Parathyroid adenoma (tissue), 2 donors: Measurements from ENCODE around the gene ATG12.

Source experiments
- H2AFZ ChIP-seq: fragments of 300-600 bp; sonication (generic); one replicate; pipeline ENCODE4 v1.7.0; 2017; ENCODE audit warnings: antibody characterized with exemption, mild to moderate bottlenecking
- H3K27ac ChIP-seq: fragments of 300-600 bp; sonication (generic); one replicate; pipeline ENCODE4 v1.7.0; 2017
- H3K27me3 ChIP-seq: fragments of 300-600 bp; sonication (generic); one replicate; pipeline ENCODE4 v1.7.0; 2017; ENCODE audit warnings: low read length; ENCODE audit not compliant: control insufficient read depth, insufficient read depth
- H3K36me3 ChIP-seq: fragments of 300-600 bp; sonication (generic); one replicate; pipeline ENCODE4 v1.7.0; 2017; ENCODE audit warnings: low read length; ENCODE audit not compliant: control insufficient read depth, insufficient read depth
- H3K4me1 ChIP-seq: fragments of 300-600 bp; sonication (generic); one replicate; pipeline ENCODE4 v1.7.0; 2017; ENCODE audit warnings: control low read depth
- H3K4me2 ChIP-seq: fragments of 300-600 bp; sonication (generic); one replicate; pipeline ENCODE4 v1.7.0; 2017; ENCODE audit warnings: low read length
- H3K4me3 ChIP-seq: fragments of 300-600 bp; sonication (generic); one replicate; pipeline ENCODE4 v1.7.0; 2017; ENCODE audit warnings: low read depth, low read length
- H3K79me2 ChIP-seq: fragments of 300-600 bp; sonication (generic); one replicate; pipeline ENCODE4 v1.7.0; 2017; ENCODE audit warnings: control low read depth
- H3K9ac ChIP-seq: fragments of 300-600 bp; sonication (generic); one replicate; pipeline ENCODE4 v1.7.0; 2017; ENCODE audit warnings: mild to moderate bottlenecking
- H3K9me3 ChIP-seq: fragments of 300-600 bp; sonication (generic); one replicate; pipeline ENCODE4 v1.7.0; 2017; ENCODE audit warnings: low read length; ENCODE audit not compliant: control insufficient read depth
- CTCF ChIP-seq: fragments of 300-600 bp; sonication (generic); IDR thresholded peaks from one replicate; pipeline ENCODE4 v1.7.0; 2017; ENCODE audit warnings: antibody characterized with exemption, mild to moderate bottlenecking
- donor health status: primary hyperparathyroidism.

Gene ATG12

GRCh38 chr5:115843444-115844130 is 2.2 kb upstream of the ATG12 start:
- no peaks in the 10 kb centered on the region for H3K9me3 ChIP-seq
- H3K4me1 ChIP-seq = no peaks in the 10 kb centered on the region
- no peaks in the 10 kb centered on the region for H3K27me3 ChIP-seq
- TF ChIP-seq CTCF = no peak
- no peaks in the 10 kb centered on the region for H3K36me3 ChIP-seq
- H2AFZ ChIP-seq = no peak overlapping the region
- peak overlapping the region; percentile 85 for H3K4me2 ChIP-seq
- no peak overlapping the region for H3K9ac ChIP-seq
- no peak overlapping the region for H3K27ac ChIP-seq
- H3K4me3 ChIP-seq = no peak overlapping the region
- H3K79me2 ChIP-seq = peaks cover 21% of the 10 kb centered on the region

GRCh38 chr5:115842952-115843351 is 1.6 kb upstream of the ATG12 start:
- no peak overlapping the region for H3K27ac ChIP-seq
- H3K4me3 ChIP-seq = peak overlapping the region; percentile 92
- no peaks in the 10 kb centered on the region for H3K9me3 ChIP-seq
- peaks cover 22% of the 10 kb centered on the region for H3K79me2 ChIP-seq
- no peak overlapping the region for H3K9ac ChIP-seq
- H3K36me3 ChIP-seq = no peaks in the 10 kb centered on the region
- no peaks in the 10 kb centered on the region for H3K27me3 ChIP-seq
- H2AFZ ChIP-seq = peak overlapping the region; percentile 93
- no peak for TF ChIP-seq CTCF
- peak overlapping the region; percentile 85 for H3K4me2 ChIP-seq
- H3K4me1 ChIP-seq = no peaks in the 10 kb centered on the region

GRCh38 chr5:115842089-115842935 is 947 bp upstream of the ATG12 start:
- Histone ChIP-seq H3K36me3 (no peaks in the 10 kb centered on the region), H3K4me1 (no peaks in the 10 kb centered on the region), H3K27me3 (no peaks in the 10 kb centered on the region), H3K79me2 (peaks cover 24% of the 10 kb centered on the region), H3K9ac (peak overlapping the region; percentile 55), H3K4me3 (peak overlapping the region; percentile 92), H3K9me3 (no peaks in the 10 kb centered on the region), H3K4me2 (peak overlapping the region; percentile 85), H2AFZ (peak overlapping the region; percentile 93), H3K27ac (peak overlapping the region; percentile 92)
- peak; percentile 27 for TF ChIP-seq CTCF

GRCh38 chr5:115840873-115841272 is 492 bp downstream of the ATG12 start:
- no peaks in the 10 kb centered on the region for H3K4me1 ChIP-seq
- peak overlapping the region; percentile 92 for H3K4me3 ChIP-seq
- H3K36me3 ChIP-seq = no peaks in the 10 kb centered on the region
- H3K9me3 ChIP-seq = no peaks in the 10 kb centered on the region
- H3K79me2 ChIP-seq = peaks cover 24% of the 10 kb centered on the region
- H3K4me2 ChIP-seq = peak overlapping the region; percentile 74
- H3K27me3 ChIP-seq = no peaks in the 10 kb centered on the region
- H3K27ac ChIP-seq = peak overlapping the region; percentile 92
- peak overlapping the region; percentile 93 for H2AFZ ChIP-seq
- no peak overlapping the region for H3K9ac ChIP-seq
- TF ChIP-seq CTCF = no peak
